ENCODE measurements around the gene ELF5. TPM values are rescaled to one million over a fixed set of nuclear protein-coding genes. Genes with fewer than 3 reads are reported as not detected.
A peak's percentile ranks its signal among the peaks of the same experiment; 100 is the strongest.

The ELF5 gene
- total RNA-seq, 2 donors from 2014 or later, result not detected

- no peak for DNase-seq
- no peak for ATAC-seq
- intact Hi-C loops (cut with DNase I), result no loop called here
Observed at GRCh38 chr11:34524696-34525095, 11.1 kb upstream of the ELF5 start.

- ATAC-seq (no peak), DNase-seq (no peak)
- intact Hi-C loops (cut with DNase I), result no loop called here
Observed at GRCh38 chr11:34523053-34523452, 9.5 kb upstream of the ELF5 start.

GRCh38 chr11:34522188-34522587 lies 8.6 kb upstream of the ELF5 start:
- intact Hi-C loops (cut with DNase I), result no loop called here
- ATAC-seq (no peak), DNase-seq (no peak)

- intact Hi-C loops (cut with DNase I), result no loop called here
- ATAC-seq, result no peak
- no peak for DNase-seq
Observed at GRCh38 chr11:34521265-34521664, 7.7 kb upstream of the ELF5 start.

GRCh38 chr11:34519595-34520235 lies 6.1 kb upstream of the ELF5 start:
- ATAC-seq (no peak), DNase-seq (no peak)
- intact Hi-C loops (cut with DNase I), result no loop called here

- intact Hi-C loops (cut with DNase I), result no loop called here
- ATAC-seq, result no peak
- DNase-seq, result no peak
Observed at GRCh38 chr11:34516247-34517040, 2.9 kb upstream of the ELF5 start.

- DNase-seq, result no peak
- intact Hi-C loops (cut with DNase I), result no loop called here
- no peak for ATAC-seq
Observed at GRCh38 chr11:34514597-34514996, 1.0 kb upstream of the ELF5 start.

- peak; percentile 34 for DNase-seq
- ATAC-seq, result peak; percentile 57 to 75
- intact Hi-C loops (cut with DNase I), result no loop called here
Observed at GRCh38 chr11:34512840-34513681, 533 bp downstream of the ELF5 start.

GRCh38 chr11:34510673-34511072 lies 2.9 kb downstream of the ELF5 start:
- ATAC-seq, result no peak
- DNase-seq, result no peak
- intact Hi-C loops (cut with DNase I), result no loop called here

- DNase-seq (no peak), ATAC-seq (no peak)
- intact Hi-C loops (cut with DNase I), result no loop called here
Observed at GRCh38 chr11:34510218-34510617, 3.4 kb downstream of the ELF5 start.

GRCh38 chr11:34509336-34509876 lies 4.2 kb downstream of the ELF5 start:
- no peak for ATAC-seq
- DNase-seq, result no peak
- intact Hi-C loops (cut with DNase I), result no loop called here

GRCh38 chr11:34508524-34508923 lies 5.1 kb downstream of the ELF5 start:
- ATAC-seq, result no peak
- no peak for DNase-seq
- intact Hi-C loops (cut with DNase I), result no loop called here

- intact Hi-C loops (cut with DNase I), result no loop called here
- no peak for ATAC-seq
Observed at GRCh38 chr11:34507610-34508009, 6.0 kb downstream of the ELF5 start.

GRCh38 chr11:34507156-34507555 lies 6.4 kb downstream of the ELF5 start:
- ATAC-seq (no peak), DNase-seq (no peak)
- intact Hi-C loops (cut with DNase I), result no loop called here

More at GRCh38 chr11:34507610-34508009, 6.0 kb downstream of the ELF5 start:
- no peak for DNase-seq

GRCh38 chr11:34505874-34506273 lies 7.7 kb downstream of the ELF5 start:
- DNase-seq (no peak), ATAC-seq (no peak)
- intact Hi-C loops (cut with DNase I), result no loop called here

- intact Hi-C loops (cut with DNase I), result no loop called here
- ATAC-seq, result no peak
- DNase-seq, result no peak
Observed at GRCh38 chr11:34502949-34503348, 10.6 kb downstream of the ELF5 start.

- intact Hi-C loops (cut with DNase I), result no loop called here
- ATAC-seq, result no peak
- DNase-seq, result no peak
Observed at GRCh38 chr11:34501949-34502348, 11.6 kb downstream of the ELF5 start.

GRCh38 chr11:34501500-34501899 lies 12.1 kb downstream of the ELF5 start:
- intact Hi-C loops (cut with DNase I), result no loop called here
- peak; percentile 53 to 66 for ATAC-seq
- DNase-seq, result no peak

GRCh38 chr11:34499719-34500500 lies 13.7 kb downstream of the ELF5 start:
- no peak for ATAC-seq
- no peak for DNase-seq
- intact Hi-C loops (cut with DNase I), result loop anchor here (10.0 kb wide), 2 partner anchors 135 to 325 kb away; no protein-coding TSS in a partner anchor
